HG02798 (cell line): ENCODE results near the gene CRACR2A.

Experiments used
- ATAC-seq: cut with Tn5 transposase; IDR thresholded peaks from one replicate; pipeline ENCODE4 v1.9.1; 2021; ENCODE audit warnings: mild to moderate bottlenecking; ENCODE audit not compliant: unreplicated experiment, poor library complexity

The CRACR2A gene

DNA sequence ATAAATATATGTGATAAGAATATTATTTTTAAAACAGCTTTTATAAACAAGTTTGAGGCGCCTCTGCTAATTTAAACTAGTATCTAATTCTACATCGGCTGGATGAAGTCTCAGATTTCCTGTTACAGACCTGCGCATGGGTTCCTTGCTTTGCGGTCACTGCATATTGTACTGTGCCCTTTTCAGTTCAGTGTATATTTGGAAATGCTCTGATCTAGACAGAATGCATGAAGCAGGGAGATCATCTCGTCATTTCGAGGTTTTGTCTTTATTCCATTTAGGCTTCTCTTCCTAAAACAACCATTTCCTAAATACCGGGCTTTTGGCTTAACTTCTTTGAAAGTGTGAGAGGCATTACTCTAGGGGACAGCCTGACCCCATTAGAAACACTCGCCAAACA is 25.6 kb downstream of the CRACR2A start:
- ATAC-seq = no peak

DNA sequence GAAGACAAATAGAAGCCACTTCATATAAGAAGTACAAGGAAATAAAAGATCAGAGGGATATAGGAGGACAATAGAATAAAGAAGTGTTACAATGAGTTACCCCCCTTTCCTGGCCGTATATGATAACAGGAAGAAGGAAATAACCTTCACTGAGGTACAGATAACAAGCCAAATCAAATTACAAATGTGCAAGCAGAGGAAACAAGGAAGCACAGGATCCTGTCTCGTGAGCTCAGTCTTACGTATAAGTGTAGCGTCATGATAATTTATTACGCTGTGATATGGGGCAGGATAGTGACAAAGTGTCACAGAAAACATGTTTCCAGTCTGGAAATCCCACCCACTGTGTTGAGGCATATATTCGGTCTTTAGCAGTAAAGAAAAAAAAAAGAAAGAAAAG is 26.5 kb downstream of the CRACR2A start:
- ATAC-seq = no peak

DNA sequence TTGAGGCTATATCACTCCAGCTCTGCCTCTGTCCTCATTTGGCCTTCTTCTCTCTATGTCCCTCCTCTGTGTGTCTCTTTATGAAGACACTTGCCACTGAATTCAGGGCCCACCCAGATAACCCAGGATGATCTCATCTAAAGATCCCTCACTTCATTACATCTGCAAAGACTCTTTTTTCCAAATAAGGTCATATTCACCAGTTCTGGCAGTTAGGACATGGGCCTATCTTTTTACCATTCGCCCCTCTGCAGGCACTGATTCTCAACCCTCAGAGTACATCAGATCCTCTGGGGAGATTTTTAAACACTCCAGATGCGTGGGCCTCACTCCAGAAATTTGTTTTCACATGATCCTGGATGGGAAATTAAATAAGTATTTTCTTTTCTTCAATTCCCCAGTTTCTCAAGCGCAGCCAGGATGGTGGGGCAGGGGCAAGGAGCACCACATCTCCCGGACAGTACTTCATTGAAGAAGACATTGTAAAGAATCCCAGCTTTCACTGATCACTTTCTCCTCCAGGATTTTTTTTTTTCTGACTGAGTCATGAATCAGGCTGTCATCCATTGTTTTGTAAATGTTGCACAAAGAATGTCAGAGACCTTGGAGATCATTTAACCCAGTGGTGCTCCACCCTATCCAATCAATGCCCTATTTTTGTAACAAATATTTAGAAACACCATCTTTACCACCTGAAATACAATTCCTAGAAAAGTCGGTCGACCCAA is 27.4 kb downstream of the CRACR2A start:
- ATAC-seq = no peak

DNA sequence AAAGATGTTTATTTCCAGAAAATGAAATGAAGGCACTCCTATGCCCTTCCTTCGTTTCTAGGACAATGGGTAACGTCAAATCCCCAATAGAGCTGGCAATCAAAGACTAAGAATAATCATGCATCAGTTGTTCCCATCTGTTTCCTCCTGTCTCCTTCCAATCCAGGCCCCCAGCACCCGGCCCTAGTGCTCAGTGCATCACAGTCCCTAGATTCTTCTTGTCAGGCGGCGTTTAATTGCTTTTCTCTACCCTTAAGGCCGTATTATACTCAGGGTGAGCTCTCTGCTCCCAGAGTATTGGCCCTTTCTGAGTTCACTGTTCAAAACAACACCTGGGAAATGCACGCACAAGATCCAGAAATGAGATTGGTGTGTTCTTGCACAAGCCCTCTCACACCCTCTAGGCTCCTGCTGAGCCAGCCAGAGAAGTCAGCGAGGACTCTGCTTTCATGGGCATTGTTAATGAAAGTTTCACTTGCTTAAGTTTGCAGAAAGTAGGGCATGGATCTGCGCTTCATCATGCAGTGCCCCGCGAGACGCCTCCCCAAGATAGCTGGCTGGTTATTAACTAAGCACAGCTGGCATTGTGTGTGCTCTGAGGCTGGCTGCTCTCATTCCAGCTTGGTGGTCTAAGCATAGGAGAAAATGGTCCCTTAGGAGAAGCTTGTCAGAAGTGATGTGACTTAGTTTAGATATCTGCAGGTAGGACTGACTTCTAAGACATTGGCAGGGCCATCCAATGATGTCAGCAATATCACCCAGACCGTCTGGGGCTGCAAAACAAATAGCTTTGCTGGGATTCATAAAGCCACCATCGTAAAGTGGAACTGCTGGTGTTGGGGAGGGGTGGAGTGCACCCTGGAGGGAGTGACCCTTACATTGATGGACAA is 28.7 kb downstream of the CRACR2A start:
- ATAC-seq = no peak

DNA sequence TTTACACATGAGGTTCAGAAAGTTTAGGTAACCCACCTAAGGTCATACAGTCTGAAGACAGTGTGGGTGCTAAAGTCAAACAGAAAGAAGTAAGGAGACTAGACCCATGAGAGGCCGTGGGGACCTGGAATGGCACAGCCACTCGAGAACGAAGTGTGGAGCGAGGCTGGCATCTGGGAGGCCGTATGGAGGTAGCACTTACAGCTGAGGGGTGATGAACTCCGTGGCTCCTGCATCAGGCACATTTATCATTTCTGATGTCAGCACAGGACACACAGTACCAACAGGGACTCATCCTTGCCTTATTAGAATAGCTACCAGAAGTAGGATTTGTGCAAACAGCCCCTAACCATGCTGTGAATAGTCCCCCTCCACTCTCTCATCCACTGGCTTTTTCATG is 30.5 kb downstream of the CRACR2A start:
- ATAC-seq = no peak

DNA sequence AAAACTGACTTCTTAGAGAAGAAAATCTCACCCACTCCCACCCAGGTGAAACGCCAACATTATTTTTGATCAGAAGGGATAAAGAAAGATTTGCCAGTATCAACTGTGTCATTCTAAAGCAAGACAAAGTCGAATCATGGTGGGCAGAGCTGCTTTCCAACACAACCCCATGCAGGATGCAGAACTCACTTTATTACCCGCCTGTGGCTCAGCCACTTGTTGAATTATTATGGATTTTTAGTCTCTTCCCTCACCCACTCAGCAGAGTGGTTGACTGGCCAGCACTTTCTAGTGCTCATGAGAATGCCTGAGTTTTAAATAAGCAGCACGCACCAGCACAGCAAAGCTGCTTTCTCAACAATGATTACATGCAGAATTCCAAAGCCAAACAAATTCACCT is 32.1 kb downstream of the CRACR2A start:
- no peak for ATAC-seq

DNA sequence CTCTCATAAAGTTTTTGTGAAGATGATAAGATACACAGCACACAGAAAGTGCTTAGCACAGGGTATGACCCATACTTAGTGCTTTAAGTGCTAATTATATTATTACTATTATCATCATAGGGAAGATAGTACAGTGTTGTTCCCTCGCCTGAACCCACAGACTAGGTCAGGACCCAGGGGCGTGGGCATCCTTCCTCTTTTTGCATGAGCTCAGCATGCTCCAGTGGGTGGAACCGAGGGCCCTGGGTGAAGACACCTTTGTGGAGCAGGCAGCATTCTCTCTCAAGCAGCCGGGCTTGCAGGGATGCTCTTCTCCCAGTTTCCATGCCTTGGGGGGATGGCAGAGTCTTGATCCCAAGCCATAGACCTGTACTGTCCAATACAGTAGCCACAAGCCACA is 34.8 kb downstream of the CRACR2A start:
- ATAC-seq = no peak

DNA sequence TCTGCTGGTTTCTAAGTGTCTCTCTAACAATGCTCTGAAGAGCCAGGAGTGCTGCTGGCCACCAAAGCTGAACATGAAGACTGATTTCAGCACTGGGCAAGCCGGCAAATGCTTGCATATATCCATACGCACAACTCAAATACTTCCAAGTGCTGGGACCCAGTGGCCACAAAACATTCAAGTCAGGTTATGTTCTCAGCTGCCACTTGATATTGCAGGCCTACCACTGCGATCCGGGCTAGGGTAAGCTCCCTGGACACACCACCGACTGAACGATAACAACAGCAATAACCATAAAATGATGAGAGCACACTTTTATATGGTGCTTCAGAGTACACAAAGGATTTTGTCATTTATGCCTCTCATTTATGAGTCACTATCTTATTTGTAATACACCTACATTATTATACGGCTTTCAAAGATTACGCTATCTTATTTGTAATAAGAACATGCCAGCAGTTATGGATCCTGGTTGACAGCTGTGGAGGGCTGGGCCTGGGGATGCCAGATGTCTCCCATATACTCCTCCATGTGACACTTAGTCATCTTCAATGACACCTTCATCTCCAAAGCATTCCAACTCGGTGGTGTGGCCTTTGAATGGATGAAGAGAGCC is 35.5 kb downstream of the CRACR2A start:
- ATAC-seq = no peak

DNA sequence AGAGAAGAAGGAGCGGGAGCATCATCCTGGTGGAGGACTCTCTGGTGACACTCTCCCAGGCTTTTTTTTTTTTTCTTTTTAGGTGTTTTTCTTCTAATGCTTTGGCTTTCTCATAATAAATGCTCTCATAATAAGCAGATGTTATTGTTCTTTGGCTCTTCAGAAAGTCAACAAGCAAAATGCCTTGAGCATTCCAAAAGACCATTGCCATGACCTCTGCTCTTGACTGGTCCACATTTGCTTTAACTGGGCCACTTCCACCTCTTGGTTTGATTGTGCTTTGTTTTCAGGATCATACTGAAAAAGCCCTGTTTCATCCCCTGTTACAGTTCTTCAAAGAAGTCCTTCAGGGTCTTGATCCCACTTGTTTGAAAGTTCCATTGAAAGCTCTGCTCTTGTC is 36.9 kb downstream of the CRACR2A start:
- ATAC-seq = no peak

DNA sequence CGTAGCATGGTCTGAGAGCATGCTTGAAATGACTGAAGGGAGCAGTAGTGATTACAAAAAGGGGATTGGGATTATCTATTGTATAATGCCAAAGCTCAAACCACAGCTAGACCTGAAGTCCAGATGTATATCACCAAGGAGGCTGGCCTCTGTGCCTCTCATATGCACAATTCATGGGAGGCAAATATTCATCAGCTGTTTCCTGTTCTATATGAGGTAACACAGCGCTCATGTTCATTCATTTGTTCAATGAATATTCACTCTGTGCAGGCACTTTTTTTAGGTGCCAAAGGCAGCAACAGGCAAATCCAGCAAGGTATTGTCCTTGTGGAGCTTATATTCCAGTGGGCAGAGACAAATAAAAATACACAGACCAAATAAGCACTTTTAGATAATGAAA is 39.0 kb downstream of the CRACR2A start:
- ATAC-seq = no peak

DNA sequence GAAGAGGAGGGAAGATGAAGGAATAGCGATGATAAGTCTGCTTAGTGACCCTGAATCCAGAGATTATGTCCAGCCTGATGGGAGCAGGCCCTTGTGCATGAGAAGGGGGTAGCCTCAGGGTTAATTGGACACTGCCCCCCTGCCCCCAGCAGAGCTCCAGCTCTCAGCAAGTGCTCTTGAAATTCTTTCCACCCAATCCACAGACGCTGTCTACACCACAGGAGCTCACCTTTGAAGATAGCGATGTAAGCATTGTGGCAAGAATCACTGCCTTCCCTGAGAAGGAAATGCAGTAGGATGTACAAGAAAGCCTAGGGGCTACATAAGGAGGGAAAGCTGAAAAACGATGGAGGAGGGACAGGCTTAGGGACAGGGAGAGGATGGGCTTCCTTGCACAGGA is 39.4 kb downstream of the CRACR2A start:
- no peak for ATAC-seq

DNA sequence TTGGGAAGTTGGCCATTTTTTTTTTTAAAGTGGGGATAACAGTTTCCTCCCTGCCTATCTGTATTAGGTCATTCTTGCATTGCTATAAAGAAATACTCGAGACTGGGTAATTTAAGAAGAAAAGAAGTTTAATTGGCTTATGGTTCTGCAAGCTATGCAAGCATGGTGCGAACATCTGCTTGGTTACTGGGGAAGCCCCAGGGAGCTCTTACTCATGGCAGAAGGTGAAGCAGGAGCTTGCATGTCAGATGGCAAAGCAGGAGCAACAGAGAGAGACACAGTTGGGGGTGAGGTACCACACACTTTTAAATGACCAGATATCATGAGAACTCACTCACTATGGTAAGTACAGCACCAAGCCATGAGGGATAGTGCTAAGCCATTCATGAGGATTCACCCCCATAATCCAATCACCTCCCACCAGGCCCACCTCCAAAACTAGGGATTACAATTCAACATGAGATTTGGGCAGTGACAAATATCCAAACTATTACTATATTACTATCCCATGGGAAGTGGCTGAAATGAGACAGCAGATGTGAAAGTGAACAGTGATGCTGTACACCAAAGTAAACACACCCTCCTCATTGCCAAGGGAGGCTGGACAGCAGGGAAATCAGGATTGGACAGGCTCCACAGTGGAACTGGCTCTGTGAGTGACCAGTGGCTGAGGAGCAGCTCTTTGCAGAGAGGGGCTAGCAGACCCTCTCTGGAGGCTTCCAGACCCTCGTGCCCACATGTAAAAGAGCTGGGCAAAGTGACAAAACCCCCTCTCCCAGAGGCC is 40.5 kb downstream of the CRACR2A start:
- ATAC-seq = no peak

DNA sequence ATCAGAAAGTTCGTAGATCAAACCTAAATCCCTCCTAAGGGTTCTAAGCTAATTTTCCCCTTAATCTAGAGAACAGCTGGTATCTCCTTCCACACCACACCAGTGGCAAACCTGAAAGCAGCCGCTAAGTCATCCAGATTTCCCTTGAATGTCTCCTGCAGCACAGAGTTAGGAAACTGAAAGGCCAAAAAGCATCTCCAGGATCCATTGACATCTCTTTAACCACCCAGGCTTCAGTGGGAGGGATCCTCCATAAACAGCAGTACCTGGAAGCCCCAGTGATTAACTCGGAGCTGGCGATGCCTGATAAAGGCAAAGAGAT is 47.6 kb downstream of the CRACR2A start:
- ATAC-seq = no peak

DNA sequence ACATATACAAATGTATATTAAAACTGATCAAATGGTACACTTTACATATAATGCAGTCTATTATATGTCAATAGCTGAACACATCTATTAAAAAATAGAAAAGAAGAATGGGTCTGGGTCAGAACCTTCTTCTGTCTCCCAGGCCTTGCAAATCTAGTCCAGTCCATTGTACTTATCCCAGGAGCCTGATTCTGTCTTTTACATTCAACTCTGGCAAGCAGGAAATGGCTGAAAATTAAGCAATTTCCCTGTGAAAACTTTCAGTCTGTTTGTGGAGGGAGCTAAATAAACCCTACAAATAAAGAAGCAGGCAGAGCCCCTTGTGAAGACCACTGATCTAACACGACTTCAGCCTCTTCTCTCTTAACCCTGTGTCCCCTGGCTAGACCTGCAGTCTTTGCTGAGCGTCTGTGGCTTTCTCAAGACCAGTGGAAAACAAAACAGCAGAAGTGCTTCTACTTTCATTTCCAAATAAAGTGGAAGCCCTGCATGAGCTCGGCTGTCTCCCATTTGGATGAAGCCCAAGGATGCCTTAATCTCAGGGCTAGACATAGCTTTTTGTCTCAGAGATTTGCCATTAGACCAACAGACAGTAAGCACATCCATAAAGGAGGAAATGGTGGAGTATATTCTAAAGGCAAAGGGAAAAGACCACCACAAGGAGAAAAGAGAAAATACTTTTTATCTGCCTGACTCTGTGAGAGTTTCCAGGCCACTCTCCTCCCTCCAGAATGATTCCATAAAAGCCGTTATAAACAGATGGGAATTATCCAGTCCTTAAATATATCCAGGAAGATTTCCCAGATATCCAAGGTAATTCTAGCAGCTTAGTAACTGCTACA is 48.2 kb downstream of the CRACR2A start:
- no peak for ATAC-seq

DNA sequence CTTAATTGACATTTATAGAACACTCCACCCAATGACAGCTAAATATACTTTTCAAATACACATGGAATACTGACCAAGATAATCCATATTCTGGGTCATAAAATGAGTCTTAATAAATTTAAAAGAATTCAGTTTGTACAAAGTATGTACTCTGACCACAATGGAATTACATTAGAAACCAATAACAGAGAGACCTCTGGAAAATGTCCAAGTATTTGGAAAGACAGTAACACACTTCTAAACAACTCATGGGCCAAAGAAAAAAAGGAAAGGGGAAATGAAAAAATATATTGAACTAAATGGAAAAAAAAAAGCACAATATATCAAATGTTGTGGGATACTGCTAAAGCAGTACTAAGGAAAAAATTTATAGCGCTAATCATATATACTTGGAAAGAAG is 52.0 kb downstream of the CRACR2A start:
- no peak for ATAC-seq

DNA sequence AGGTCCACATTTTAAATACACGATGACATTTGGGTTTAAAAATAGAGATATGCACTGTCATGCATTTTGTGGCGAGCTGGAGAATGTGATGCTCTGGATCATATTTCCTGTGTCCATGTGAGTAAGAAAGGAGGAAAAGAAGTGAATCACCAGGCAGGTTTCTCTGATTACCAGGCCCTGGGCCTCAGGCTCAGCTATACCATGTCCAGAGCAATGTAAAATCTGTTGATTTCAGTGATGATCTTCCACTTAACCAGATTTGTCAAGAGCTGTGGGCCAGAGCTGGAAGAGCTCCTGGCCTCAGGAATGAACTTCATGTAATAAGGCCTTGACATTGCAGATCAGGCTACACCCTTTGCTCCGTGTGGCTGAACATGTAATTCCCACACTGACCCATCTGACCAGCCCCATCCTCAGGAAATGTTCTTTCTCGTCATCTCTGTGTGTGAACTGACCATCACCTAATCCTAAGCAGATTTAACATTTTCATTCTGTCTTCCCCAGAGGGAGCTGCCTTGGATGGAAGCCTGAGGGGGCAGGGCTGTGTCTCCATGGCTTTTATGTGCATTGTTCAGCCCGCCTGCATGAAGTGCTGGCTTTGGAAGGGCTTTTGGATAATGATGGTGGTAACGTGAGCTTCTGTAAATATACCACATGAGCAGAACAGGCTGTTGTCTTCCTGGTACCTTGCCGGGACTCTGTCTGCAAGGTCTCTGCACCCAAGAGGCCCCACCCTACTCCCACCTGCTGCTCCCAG is 54.5 kb downstream of the CRACR2A start:
- no peak for ATAC-seq

DNA sequence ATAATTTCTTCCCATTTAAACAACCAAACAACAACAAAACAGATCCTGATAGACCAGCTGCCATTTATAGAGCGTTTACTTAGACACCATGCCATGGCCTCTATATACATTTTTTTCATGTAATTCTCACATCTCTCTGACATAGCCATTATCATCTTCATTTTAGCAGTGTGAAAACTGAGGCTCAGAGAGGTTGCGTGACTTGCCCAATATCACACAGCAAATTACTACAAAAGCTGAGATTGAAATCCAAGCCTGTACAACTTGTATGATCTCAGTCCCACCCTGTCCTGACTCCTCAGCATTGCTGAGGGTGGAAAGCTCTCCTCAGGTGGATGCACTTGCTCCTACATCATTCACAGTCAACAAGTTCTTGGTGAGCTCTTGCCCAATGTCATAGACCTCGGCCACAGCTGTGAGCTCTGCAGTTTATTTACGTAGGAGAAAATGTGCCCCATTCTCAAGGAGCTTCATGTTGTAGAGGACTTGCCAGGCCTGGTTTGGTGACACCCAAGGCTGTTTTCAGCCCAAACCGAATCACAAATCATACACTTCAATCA is 55.5 kb downstream of the CRACR2A start:
- no peak for ATAC-seq

DNA sequence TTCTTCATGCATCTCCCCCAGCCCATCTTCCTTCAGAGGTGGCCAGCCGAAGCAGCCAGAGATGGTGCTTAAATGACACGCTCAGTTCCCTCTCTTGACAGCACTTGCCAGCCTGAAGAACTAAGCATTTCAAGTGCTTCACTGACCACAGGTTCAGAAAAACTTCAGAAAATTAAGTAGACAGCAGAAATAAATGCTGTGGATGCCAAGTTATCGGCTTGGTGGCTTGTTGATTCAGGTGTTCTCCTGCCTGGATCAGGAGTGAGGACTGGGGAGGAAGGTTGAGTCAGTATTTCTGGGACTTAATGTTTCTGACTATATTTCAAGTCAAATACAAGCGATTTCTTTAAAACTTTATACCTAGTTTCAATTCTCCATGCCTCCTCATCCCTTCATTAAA is 58.2 kb downstream of the CRACR2A start:
- ATAC-seq = no peak
